Hypothalamus (tissue), 51 donors: ENCODE measurements around the gene KCNK6.
"Not testable (repeated sequence)": the region's sequence is repeated elsewhere in the genome, so short reads cannot be mapped to it uniquely, and the experiment has no call there.

Experiments
- DNase-seq, 51 donors: peaks; one replicate each; lab custom pipeline; 2025; lab: John Stamatoyannopoulos, UW

Gene KCNK6

DNA sequence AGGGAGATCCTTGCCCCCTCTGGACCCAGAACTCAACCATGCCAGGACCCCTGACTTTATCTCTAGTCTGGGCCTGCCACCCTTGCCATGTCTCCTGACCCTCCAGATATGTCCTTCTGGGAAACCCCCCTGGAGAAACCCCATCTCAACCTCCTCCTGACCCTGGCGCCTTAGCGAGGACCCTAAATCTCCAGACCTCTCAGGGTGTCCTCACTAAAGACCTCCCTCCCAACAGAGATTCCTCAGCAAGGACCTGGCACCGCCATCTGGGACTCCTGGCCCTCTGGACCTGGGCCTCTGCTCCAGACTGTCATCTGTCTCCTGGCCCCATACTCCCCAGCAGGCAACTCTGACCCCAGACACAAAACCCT, 1.3 kb downstream of the KCNK6 start:
- DNase-seq, result no peak

DNA sequence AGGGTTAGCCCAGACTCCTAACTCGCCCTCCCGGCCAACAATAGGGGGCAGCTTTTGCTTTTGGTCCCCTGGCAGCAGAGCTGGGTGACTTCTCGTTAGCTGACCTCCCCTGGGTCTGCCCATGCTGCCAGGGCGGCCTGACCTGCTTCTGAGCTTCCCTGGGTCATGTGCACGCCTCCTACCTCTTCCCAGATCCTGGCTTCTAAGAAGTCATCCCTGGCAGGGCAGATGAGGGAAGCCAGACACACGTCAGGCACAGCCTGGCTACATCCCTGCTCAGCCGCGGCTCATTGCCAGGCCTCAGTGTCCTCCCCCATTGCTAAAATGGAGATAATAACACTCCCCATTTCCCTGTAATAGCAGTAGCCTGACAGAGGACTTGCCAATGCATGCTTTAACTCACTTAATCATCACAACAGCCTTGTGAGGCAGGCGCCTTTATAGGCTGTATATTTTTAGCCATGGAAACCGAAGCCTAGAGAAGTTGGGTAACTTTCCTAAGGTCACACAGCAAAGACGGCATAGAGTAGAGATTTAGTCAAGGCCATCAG, 2.1 kb downstream of the KCNK6 start:
- DNase-seq, result peak in 1 of 51 donors; percentile 47

DNA sequence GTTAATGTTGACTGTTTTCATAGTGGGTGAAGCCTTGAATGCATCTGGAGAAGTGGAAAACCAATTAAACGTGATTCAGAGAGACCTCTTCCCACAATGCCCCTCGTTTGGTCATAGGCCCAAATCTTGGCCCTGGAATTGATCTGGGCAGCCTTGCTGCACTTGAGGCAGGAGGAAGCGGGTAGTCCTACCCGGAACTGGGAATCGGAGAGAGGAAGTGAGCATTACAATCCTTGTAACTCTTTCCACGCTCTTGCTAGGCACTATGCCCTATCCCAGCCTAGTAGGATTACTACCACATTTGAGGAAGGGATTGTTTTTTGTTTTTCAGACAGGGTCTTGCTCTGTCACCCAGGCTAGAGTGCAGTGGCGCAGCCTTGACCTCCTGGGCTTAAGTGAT, 3.6 kb downstream of the KCNK6 start:
- DNase-seq, result peak in 1 of 51 donors; percentile 1

DNA sequence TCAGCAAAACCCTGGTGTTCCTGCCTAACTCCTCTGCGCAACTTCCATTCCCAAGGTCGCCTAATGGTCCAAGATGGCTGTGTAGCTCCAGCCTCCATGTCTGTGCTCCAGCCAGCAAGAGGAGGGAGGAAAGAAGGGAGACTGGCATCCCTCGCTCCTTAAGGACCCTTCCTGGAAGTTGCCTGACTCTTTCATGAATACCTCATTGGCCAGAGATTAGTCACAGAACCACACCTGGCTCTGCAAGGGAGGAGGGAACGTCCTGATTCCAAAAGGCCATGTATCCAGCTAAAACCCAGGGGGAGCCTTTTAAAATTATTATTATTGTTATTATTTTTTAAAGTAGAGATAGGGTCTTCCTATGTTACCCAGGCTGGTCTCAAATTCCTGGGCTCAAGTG, 4.8 kb downstream of the KCNK6 start:
- DNase-seq, result no peak

DNA sequence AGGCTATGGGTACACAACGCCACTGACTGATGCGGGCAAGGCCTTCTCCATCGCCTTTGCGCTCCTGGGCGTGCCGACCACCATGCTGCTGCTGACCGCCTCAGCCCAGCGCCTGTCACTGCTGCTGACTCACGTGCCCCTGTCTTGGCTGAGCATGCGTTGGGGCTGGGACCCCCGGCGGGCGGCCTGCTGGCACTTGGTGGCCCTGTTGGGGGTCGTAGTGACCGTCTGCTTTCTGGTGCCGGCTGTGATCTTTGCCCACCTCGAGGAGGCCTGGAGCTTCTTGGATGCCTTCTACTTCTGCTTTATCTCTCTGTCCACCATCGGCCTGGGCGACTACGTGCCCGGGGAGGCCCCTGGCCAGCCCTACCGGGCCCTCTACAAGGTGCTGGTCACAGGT, 6.9 kb downstream of the KCNK6 start:
- no peak for DNase-seq

DNA sequence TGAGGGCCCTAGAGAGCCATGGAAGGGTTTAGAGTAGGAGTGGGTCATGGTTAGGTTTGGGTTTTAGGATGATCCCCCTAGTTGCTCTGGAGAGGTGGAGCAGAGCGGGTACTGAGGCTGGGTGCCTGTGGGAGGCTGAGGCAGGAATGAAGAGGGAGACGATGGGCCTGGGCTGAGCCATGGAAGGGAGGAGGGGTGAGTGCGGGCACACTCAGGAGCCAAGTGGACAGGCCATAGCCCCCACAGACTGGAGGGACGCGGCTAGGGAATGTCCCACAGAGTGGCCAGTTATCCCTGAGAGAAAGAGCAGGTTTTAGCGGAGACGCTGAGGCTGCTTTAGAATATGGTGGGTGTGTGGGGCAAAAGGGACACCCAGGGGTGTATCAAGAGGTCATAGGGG, 10.0 kb downstream of the KCNK6 start:
- no peak for DNase-seq

DNA sequence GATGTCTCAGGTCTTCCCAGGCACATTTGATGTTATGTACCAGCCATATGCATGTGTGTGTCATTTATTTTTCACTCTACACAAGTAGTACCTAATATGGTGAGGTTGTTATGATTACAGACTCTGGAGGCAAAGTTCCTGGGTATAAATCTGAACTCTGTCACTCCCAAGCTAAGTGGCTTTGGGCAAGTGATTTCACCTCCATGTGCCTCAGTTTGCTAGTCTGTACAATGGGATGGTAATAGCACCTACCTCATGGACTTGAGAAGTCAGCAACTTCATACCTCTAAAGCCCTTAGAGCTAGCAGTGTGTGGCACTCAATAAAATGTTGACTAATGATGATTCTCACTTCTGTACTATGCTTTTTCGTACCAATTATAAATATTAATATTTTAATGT, 12.1 kb downstream of the KCNK6 start:
- no peak for DNase-seq

DNA sequence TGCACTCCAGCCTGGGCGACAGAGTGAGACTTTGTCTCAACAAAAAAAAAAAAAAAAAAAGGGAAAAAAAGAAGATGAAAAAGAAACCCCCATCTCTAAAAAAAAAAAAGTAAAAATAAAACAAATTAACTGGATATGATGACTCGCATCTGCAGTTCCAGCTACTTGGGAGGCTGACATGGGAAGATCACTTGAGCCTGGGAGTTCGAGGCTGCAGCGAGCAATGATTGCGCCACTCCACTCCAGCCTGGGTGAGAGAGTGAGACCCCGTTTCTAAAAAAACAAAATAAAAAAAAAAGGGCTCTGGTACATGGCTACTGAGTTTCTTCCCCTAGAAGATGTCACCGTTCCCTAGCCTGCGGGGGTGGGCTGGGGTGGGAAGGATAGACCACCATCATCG, 13.6 kb downstream of the KCNK6 start:
- no peak for DNase-seq

DNA sequence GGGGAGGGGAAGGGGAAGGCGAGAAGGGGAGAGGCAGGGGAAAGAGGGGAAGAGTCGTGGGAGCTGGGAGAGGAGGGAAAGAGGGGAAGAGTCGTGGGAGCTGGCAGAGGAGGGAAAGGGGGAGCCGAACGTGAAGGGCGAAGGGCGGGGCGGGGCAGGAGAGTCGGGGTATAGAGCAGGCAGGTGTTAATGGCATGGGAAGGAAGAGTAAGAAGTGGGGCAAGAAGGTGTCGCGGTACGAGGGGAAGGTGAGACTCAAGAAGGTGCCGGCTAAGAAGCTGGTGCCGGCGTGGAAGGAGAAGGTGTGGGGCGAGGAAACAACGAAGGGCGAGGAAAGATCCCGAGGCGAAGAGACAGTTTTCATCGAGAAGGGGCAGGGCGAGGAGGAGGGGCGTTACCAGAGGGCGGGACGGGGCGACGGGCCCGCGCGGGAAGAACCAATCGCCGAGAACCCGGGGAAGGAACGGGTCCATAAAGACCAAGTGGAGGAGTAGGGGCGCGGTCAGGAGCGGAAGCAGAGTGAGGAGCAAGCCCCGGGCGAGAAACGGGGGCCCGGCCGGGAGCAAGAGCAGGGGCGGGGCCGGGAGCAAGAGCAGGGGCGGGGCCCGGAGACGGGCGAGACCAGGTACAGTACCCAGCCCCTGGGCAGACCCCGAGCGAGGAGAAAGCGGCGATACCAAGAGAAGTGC, 16.4 kb downstream of the KCNK6 start:
- peak; percentile 72 to 96 (median 90) for DNase-seq

DNA sequence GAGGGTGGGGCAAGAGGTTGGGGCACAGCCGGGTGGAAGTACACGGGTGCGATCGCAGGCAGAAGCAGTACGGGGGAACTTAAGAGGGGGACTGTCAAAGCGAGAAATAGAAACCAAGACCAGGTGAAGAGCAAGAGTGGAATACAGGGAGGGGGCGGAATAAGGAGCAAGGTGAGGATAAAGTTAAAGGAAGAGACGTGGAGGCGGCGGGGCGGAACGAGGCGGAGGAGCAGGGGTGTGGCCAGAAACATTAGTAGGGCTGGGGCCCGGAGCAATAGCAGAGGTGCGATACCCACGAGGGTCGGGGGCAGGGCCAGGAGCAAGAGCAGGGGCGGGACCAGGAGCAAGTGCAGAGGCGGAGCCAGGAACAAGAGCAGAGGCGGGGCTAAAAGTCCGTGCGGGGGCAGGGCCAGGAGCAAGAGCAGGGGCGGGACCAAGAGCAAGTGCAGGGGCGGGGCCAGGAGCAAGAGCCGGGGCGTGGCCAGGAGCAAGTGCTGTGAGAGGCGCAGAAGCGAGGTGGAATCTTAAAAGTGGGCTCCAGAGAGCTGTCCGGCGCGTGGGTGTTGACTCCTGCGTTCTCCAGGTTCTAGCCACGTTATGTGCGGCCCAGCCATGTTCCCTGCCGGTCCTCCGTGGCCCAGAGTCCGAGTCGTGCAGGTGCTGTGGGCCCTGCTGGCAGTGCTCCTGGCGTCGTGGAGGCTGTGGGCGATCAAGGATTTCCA, 17.2 kb downstream of the KCNK6 start:
- DNase-seq, result peak; percentile 28 to 96 (median 80)

DNA sequence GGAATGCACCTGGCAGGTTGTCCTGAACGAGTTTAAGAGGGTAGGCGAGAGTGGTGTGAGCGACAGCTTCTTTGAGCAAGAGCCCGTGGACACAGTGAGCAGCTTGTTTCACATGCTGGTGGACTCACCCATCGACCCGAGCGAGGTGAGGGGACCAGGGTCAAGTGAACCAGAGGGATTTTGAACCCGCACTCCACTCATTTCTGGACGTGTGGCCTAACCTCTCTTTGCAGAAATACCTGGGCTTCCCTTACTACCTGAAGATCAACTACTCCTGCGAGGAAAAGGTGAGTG, 17.7 kb downstream of the KCNK6 start:
- DNase-seq, result peak in 1 of 51 donors; percentile 21

DNA sequence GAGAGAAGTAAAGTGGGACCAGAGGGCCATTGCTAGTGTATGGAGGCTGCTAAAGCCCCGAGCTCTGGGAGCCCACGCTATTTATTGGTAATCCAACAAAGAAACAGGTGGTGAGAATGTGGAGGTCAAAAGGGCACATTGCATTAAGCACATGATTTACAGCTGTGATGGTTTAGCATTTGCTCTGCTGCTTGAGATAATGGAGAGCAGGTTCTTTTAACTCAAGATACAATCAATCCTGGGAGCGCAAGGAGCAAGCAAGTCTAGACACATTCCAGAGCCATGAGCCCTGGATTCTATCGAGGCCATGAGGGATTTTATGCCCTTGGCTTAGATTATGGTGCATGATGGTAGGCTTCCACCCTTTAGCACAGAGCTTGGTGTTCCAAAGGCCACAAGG, 19.4 kb downstream of the KCNK6 start:
- not testable (repeated sequence) for DNase-seq

DNA sequence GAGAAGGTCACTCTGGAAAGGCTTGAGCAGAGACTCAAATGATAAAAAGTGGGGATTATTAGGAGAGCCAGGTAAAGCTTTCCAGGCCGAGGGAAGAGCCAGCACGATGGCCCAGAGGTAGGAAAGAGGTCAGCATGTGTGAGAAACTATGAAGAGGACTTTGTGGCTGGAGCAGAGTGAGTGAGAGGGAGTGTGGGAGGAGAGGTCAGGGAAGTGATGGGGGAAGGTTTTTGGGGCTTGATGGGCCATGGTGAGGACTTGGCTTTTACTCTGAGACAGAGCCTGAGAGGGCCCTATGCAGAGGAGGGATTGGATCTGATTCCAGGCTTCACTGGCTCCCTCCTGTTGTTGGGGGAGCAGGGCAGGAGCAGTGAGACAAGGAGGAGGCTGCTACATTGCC, 21.3 kb downstream of the KCNK6 start:
- DNase-seq, result no peak

DNA sequence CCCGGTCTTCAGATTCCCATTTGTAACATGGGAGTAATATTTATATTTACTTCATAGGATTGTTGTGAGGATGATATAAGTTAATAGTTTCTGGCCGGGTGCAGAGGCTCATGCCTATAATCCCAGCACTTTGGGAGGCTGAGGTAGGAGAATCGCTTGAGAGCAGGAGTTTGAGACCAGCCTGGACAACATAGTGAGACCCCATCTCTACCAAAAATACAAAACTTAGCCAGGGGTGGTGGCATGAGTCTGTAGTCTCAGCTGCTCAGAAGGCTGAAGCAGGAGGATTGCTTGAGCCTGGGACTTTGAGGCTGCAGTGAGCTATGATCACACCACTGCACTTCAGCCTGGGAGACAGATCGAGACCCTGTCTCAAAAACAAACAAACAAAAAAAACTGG, 27.2 kb downstream of the KCNK6 start:
- DNase-seq, result no peak

DNA sequence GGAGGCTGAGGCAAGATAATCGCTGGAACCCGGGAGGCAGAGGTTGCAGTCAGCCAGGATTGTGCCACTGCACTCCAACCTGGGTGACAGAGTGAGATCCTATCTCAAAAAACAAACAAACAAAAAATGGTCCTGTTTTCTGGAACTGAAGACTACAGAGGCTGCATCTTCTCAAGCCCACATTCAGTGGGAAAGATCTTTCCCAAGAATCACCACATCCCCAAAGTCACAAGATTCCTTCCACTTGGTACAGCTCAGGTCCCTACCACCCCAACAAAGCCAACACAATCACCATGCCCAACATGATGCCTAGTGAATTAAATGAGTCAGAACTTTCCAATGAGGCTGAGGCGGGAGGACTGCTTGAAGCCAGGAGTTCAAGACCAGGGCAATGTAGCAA, 31.2 kb downstream of the KCNK6 start:
- no peak for DNase-seq

DNA sequence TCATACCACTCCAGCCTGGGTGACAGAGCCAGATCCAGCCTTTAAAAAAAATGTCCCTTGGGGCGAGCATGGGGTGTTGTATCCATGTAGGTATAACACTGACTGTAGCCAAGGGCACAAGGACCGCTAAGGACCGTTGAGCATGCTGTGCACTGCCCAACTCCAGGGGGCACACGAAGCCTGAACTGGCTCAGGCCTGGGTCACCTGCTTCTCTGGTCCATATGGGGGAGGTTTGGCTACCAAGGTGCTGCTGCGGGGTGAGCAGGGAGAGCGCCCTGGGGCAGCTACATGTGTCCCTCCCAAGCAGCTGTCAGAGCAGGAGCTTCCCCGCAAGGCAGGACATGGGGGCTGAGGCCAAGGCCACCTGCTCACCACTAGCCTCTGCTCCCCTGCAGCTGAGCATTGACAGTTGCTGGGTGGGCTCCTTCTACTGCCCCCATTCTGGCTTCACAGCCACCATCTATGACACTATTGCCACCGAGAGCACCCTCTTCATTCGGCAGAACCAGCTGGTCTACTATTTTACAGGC, 32.3 kb downstream of the KCNK6 start:
- DNase-seq, result no peak

DNA sequence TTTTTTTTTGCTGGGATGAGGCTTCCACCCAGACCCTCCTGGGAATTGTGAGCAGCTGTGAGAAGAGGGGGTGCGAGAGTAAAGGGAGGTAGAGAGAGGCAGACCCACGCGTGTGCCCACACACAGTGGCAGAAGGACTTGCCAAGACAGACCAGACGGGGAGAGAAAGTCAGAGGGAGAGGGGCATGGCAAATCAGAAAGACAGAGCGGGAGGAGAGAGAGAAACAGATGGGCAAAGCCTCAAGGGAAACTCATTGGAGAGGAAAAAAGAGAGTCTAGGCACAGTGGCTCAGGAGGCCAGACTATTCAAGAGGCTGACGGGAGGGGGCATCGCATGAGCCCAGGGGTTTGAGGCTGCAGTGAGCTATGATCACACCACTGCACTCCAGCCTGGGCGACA, 33.0 kb downstream of the KCNK6 start:
- no peak for DNase-seq

DNA sequence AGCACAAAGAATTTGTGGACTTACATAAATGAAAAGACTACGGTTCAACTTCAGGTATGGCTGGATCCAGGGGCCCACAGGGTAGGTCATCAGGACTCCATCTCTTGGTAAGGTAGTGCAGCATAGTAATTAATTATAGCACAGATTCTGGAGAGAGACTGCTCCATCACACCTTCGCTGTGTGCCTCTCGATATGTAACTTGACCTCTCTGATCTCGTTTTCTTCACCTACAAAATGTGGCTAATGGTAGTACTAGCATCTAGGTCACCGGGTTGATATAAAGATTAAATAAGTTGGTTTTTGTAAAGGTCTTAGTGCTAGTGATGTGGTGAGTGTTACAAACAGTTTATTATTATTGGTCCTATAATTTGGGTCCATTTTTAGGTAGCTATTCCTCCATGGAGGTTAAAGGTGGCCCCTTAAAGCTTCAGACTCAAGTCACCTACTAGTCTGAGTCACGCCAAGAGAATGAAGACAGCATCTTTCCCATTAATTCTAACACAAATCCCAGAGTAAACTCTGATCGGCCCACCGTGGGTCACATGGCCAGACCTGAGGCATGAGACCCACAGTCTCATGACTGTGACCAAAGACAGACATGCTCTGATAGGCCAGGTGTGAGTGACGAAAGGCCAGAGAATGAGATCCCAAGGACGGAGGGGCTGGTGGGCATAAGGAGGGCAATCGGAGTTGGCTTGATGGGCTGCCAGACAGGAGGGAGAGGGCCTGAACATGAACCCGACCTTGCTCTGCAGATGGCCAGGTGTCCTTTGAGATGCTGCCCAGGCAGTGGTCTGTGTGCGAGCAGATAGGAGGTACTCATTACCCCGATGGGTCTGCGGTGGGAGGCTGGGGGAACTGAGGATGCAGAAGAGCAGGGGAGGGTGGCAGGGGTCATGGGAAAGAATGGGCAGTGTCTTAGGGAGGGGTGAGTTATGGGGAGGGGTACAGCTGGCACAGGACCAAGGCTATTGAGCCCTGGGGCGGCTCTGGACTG, 36.4 kb downstream of the KCNK6 start:
- DNase-seq, result no peak

DNA sequence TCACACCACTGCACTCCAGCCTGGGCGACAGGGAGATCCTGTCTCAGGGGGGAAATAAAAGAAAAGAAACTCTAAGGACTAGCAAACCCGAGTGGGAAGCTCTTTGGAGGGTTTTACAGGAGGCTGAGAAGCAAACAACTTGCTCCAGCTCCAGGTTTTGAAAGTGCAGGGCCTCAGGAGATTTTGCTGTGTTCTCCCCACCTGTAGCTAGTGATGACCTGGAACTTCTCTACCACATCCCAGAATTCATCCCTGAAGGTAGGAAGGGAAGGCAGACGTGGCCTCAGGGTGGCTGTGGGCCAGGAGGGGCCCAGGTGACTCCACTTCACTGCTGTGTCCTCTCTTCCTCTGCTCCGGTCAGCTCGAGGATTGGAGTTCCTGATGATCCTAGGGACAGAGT, 38.4 kb downstream of the KCNK6 start:
- DNase-seq, result no peak

DNA sequence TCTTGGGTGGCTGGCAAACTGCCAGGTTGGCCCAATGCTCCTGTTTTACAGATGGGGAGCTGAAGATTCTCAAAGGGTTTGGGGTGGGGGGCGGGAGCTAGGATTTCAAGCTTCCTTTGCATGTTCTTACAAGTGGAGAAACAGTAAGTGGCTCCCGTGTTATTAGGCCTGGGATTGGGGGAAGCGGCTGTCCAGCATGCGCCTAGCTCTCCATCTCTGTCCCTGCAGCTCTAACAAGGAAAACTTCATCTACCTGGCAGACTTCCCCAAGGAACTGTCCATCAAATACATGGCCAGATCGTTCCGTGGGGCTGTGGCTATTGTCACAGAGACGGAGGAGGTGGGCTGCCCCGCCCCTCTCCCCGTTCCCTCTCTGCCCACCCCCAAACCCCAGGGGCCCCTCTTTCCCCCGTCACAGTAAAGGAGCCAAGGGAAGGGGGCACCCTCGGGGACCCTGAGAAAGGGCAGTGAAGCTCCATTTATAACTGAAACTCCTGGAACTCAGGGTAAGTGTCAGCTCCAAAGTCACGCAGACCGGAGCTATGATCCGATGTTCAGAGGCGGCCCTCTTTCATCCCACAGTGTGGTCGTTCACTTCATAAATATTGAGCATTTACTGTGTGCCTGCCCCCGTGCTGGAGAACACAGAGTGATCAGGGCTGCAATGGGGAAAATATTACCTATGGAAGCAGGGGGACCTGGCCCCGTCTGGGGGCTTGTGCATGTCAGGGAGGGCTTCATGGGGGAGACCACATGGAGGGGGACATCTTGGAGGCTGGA, 39.8 kb downstream of the KCNK6 start:
- no peak for DNase-seq
